Fibroblast of lung (primary cell): ENCODE results near the gene MS4A18.

ENCODE experiments used
- EZH2 ChIP-seq: IDR thresholded peaks from 2 replicates; pipeline ENCODE4 v1.5.1; 2012; ENCODE audit warnings: low read length, control low read depth, mild to moderate bottlenecking; ENCODE audit errors: missing control alignments
- TF ChIP-seq, protein P1 (sequence below), 2 donors: IDR thresholded peaks in 1 of 2; conservative IDR thresholded peaks in 1 of 2; 1 replicate in 1 of 2; 2 replicates in 1 of 2; pipeline ENCODE4 v1.5.1; 2011 to 2012; ENCODE audit warnings: low read length in 2 of 2, control low read depth in 1 of 2, inconsistent platforms in 1 of 2, low read depth in 1 of 2, mild to moderate bottlenecking in 1 of 2

DNA sequence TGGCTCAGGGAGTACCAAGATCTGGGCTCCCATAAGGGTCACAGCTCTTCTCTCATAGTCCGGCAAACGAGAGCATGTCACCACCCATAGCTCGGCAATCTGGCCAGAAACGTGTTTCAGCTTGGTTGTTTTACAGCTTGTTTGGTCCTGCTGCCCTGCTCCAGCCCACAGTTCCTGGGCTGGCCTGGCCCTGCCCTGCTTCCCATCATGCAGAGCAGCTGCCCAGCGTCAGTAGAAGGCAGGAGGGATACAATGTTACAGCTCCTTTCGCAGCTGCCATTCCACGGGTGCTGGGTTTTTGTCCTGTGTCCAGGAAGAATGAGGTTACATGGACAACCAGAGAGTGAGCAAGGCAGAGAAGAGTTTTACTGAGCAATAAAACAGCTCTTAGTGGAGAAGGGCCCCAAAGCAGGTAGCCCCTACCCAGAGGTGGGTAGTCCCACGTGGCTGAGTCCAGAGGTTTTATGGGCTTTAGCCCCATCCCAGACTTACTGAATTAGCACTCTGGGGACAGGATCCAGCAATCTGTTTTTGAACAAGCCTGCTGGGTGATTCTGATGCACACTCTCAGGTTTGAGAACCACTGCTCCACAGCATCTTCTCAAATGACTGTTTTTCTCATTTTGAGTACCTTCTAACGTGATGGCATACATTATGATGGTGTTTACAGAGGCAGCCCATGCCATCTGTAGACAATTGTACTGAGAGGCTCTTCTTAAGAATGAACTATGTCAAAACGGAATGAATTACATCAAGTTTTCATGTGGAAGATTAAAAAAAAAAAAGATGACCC lies 5.8 kb upstream of the MS4A18 start:
- TF ChIP-seq, protein P1, sequence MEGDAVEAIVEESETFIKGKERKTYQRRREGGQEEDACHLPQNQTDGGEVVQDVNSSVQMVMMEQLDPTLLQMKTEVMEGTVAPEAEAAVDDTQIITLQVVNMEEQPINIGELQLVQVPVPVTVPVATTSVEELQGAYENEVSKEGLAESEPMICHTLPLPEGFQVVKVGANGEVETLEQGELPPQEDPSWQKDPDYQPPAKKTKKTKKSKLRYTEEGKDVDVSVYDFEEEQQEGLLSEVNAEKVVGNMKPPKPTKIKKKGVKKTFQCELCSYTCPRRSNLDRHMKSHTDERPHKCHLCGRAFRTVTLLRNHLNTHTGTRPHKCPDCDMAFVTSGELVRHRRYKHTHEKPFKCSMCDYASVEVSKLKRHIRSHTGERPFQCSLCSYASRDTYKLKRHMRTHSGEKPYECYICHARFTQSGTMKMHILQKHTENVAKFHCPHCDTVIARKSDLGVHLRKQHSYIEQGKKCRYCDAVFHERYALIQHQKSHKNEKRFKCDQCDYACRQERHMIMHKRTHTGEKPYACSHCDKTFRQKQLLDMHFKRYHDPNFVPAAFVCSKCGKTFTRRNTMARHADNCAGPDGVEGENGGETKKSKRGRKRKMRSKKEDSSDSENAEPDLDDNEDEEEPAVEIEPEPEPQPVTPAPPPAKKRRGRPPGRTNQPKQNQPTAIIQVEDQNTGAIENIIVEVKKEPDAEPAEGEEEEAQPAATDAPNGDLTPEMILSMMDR (conservative IDR thresholded peaks at IDR 0.05 in 1 of 2, IDR thresholded peaks at IDR 0.05 in 1 of 2; ENCODE audit: low read depth in 1 of 2, low read length in 2 of 2) = no peak
- TF ChIP-seq EZH2 = no peak
